ENCODE results near the gene NOB1.

The NOB1 gene

GRCh38 chr16:69712277-69712676 is 42.4 kb downstream of the NOB1 start:
- in situ Hi-C loops (cut with HindIII; ENCODE audit: low pct_ligation_motif_present, low sequenced_read_pairs) = no loop called here
- no peak overlapping the region for H3K27ac ChIP-seq

GRCh38 chr16:69711115-69711740 is 43.5 kb downstream of the NOB1 start:
- H3K27me3 ChIP-seq (replicated peaks) = no peaks in the 10 kb centered on the region
- no peak overlapping the region for H3K4me3 ChIP-seq (ENCODE audit: low read depth, low read length)
- no peak overlapping the region for H3K27ac ChIP-seq
- DNase-seq = peak; percentile 68
- H3K36me3 ChIP-seq (replicated peaks) = peaks cover 57% of the 10 kb centered on the region
- in situ Hi-C loops (cut with HindIII; ENCODE audit: low pct_ligation_motif_present, low sequenced_read_pairs) = no loop called here
- TF ChIP-seq CTCF (IDR thresholded peaks at IDR 0.05; ENCODE audit: low read depth, low read length, missing control alignments) = no peak

More at GRCh38 chr16:69712277-69712676, 42.4 kb downstream of the NOB1 start:
- no peak overlapping the region for H3K4me3 ChIP-seq (ENCODE audit: low read depth, low read length)
- DNase-seq = no peak
- peaks cover 58% of the 10 kb centered on the region for H3K36me3 ChIP-seq (replicated peaks)
- no peaks in the 10 kb centered on the region for H3K27me3 ChIP-seq (replicated peaks)
- TF ChIP-seq CTCF (IDR thresholded peaks at IDR 0.05; ENCODE audit: low read depth, low read length, missing control alignments) = no peak

- Histone ChIP-seq H3K4me3 (ENCODE audit: low read depth, low read length) (no peak overlapping the region), H3K36me3 (replicated peaks) (peaks cover 49% of the 10 kb centered on the region), H3K27me3 (replicated peaks) (no peaks in the 10 kb centered on the region), H3K27ac (no peak overlapping the region)
- peak; percentile 29 for DNase-seq
- in situ Hi-C loops (cut with HindIII; ENCODE audit: low pct_ligation_motif_present, low sequenced_read_pairs) = no loop called here
- peak; percentile 55 for TF ChIP-seq CTCF (IDR thresholded peaks at IDR 0.05; ENCODE audit: low read depth, low read length, missing control alignments)
Measured at GRCh38 chr16:69709456-69710084, 45.2 kb downstream of the NOB1 start.

GRCh38 chr16:69707920-69708683 is 46.6 kb downstream of the NOB1 start:
- in situ Hi-C loops (cut with HindIII; ENCODE audit: low pct_ligation_motif_present, low sequenced_read_pairs) = no loop called here
- DNase-seq = no peak

GRCh38 chr16:69706975-69707340 is 47.8 kb downstream of the NOB1 start:
- H3K36me3 ChIP-seq (replicated peaks) = peaks cover 30% of the 10 kb centered on the region
- in situ Hi-C loops (cut with HindIII; ENCODE audit: low pct_ligation_motif_present, low sequenced_read_pairs) = no loop called here
- no peak overlapping the region for H3K4me3 ChIP-seq (ENCODE audit: low read depth, low read length)
- no peak overlapping the region for H3K27ac ChIP-seq
- H3K27me3 ChIP-seq (replicated peaks) = no peaks in the 10 kb centered on the region
- no peak for TF ChIP-seq CTCF (IDR thresholded peaks at IDR 0.05; ENCODE audit: low read depth, low read length, missing control alignments)
- no peak for DNase-seq

More at GRCh38 chr16:69707920-69708683, 46.6 kb downstream of the NOB1 start:
- H3K4me3 ChIP-seq (ENCODE audit: low read depth, low read length) = no peak overlapping the region
- no peak overlapping the region for H3K27ac ChIP-seq
- H3K36me3 ChIP-seq (replicated peaks) = peaks cover 40% of the 10 kb centered on the region
- no peaks in the 10 kb centered on the region for H3K27me3 ChIP-seq (replicated peaks)
- TF ChIP-seq CTCF (IDR thresholded peaks at IDR 0.05; ENCODE audit: low read depth, low read length, missing control alignments) = no peak
